ENCODE data around the gene CENPH.
"Not testable (repeated sequence)": the region's sequence is repeated elsewhere in the genome, so short reads cannot be mapped to it uniquely, and the experiment has no call there.

CENPH gene

DNA sequence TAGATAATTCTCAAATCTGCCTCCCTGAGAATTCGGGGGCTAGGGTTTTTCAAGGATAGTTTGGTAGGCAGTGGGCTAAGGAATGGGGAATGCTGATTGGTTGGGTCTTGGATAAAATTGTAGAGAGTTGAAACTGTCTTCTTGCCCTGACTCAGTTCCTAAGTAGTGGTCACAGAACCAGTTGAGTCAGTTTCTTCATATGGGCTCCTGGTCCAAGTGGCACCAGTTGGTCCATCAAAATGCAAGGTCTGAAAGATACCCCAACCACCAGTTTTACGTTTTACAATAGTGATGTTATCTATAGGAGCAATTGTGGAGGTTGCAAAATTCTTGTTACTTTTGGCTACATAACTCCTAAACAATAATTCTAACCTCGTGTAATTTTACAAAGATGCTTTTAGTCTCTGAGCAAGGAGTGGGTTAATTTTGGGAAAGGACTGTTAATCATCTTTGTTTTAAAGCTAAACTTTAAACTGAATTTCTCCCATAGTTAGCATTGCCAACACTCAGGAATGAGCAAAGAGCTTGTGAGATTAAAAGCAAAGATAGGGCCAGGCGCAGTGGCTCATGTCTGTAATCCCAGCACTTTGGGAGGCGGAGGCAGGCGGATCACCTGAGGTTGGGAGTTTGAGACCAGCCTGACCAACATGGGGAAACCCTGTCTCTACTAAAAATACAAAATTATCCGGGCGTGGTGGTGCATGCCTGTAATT is 53.0 kb downstream of the CENPH start:
- H3K27ac ChIP-seq (ENCODE audit: insufficient read depth in 1 of 2, low read depth in 1 of 2, low read length in 2 of 2, poor library complexity in 1 of 2, severe bottlenecking in 2 of 2) = no peak overlapping the region
- no peak overlapping the region for H3K4me3 ChIP-seq (ENCODE audit: control insufficient read depth in 1 of 7, extremely low read depth in 1 of 7, insufficient read depth in 4 of 7, low read depth in 2 of 7, low read length in 6 of 7)
- peaks cover 5 to 29% (median 17%) of the 10 kb centered on the region in 4 experiments for H3K36me3 ChIP-seq (ENCODE audit: control insufficient read depth in 4 of 4, insufficient read depth in 4 of 4, low read length in 3 of 4)
- CTCF ChIA-PET = interaction anchor here (0.7 kb wide), 1 partner anchor 16 kb away, joined by 3 read pairs; no protein-coding TSS in a partner anchor
- DNase-seq = no peak
- peaks cover 0 to 10% (median 1%) of the 10 kb centered on the region in 5 experiments for H3K9me3 ChIP-seq (ENCODE audit: control extremely low read depth in 1 of 5, control insufficient read depth in 4 of 5, insufficient read depth in 2 of 5, low read depth in 1 of 5, low read length in 4 of 5)
- no peaks in the 10 kb centered on the region for H3K27me3 ChIP-seq (replicated peaks in 2 of 5; ENCODE audit: control insufficient read depth in 4 of 5, insufficient read depth in 5 of 5, low read length in 4 of 5)
- 96% methylated on average over 6 of the region's 8 CpGs for WGBS (ENCODE audit: insufficient coverage)
- no peaks in the 10 kb centered on the region for H3K4me1 ChIP-seq (ENCODE audit: control extremely low read depth in 1 of 4, control insufficient read depth in 4 of 4, insufficient read depth in 4 of 4, low read length in 3 of 4)
- POLR2A ChIA-PET = no interaction called here

DNA sequence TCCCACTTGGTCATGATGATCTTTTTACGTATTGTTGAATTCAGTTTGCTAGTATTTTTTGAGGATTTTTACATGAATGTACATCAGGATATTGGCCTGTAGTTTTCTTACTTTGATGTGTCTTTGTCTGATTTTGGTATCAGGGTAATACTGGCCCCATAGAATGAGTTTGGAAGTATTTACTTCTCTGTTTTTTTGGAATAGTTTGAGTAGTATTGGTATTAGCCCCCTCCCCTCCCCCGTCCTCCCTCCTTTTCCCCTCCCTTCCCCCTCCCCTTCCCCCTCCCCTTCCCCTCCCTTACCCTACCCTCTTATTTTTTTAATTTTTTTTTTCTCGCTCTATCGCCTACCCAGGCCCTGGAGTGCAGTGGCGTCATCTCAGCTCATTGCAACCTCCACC is 55.6 kb downstream of the CENPH start:
- CTCF ChIA-PET = no interaction called here
- WGBS (ENCODE audit: insufficient coverage) = 98% methylated on average over 4 of the region's 5 CpGs
- Histone ChIP-seq H3K27ac (ENCODE audit: insufficient read depth in 1 of 2, low read depth in 1 of 2, low read length in 2 of 2, poor library complexity in 1 of 2, severe bottlenecking in 2 of 2) (no peak overlapping the region), H3K36me3 (ENCODE audit: control insufficient read depth in 4 of 4, insufficient read depth in 4 of 4, low read length in 3 of 4) (peaks cover 4 to 19% (median 6%) of the 10 kb centered on the region in 4 experiments), H3K9me3 (ENCODE audit: control extremely low read depth in 1 of 5, control insufficient read depth in 4 of 5, insufficient read depth in 2 of 5, low read depth in 1 of 5, low read length in 4 of 5) (peaks cover 2 to 18% (median 5%) of the 10 kb centered on the region in 5 experiments), H3K27me3 (replicated peaks in 2 of 5; ENCODE audit: control insufficient read depth in 4 of 5, insufficient read depth in 5 of 5, low read length in 4 of 5) (no peaks in the 10 kb centered on the region), H3K4me3 (ENCODE audit: control insufficient read depth in 1 of 7, extremely low read depth in 1 of 7, insufficient read depth in 4 of 7, low read depth in 2 of 7, low read length in 6 of 7) (no peak overlapping the region), H3K4me1 (ENCODE audit: control extremely low read depth in 1 of 4, control insufficient read depth in 4 of 4, insufficient read depth in 4 of 4, low read length in 3 of 4) (no peaks in the 10 kb centered on the region)
- DNase-seq = no peak
- POLR2A ChIA-PET = no interaction called here

DNA sequence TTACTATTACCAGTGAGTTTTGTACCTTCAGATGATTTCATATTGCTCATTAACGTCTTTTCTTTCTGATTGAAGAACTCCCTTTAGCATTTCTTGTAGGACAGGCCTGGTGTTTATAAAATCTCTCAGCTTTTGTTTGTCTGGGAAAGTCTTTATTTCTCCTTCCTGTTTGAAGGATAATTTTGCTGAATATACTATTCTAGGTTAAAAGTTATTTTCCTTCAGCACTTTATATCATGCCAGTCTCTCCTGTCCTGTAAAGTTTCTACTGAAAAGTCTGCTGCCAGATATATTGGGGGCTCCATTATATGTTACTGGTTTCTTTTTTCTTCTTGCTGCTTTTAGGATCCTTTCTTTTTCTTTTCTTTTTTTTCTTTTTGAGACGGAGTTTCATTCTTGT is 58.6 kb downstream of the CENPH start:
- whole genome bisulfite sequencing (ENCODE audit: insufficient coverage) = no CpG with 5 or more reads among the region's 2 CpGs
- ChIA-PET CTCF (no interaction called here), POLR2A (no interaction called here)
- H3K27ac ChIP-seq (ENCODE audit: insufficient read depth in 1 of 2, low read depth in 1 of 2, low read length in 2 of 2, poor library complexity in 1 of 2, severe bottlenecking in 2 of 2) = no peak overlapping the region
- H3K27me3 ChIP-seq (replicated peaks in 2 of 5; ENCODE audit: control insufficient read depth in 4 of 5, insufficient read depth in 5 of 5, low read length in 4 of 5) = no peaks in the 10 kb centered on the region
- H3K36me3 ChIP-seq (ENCODE audit: control insufficient read depth in 4 of 4, insufficient read depth in 4 of 4, low read length in 3 of 4) = peaks cover 2 to 11% (median 7%) of the 10 kb centered on the region in 4 experiments
- H3K4me1 ChIP-seq (ENCODE audit: control extremely low read depth in 1 of 4, control insufficient read depth in 4 of 4, insufficient read depth in 4 of 4, low read length in 3 of 4) = peaks cover 0 to 4% (median 0%) of the 10 kb centered on the region in 4 experiments
- H3K4me3 ChIP-seq (ENCODE audit: control insufficient read depth in 1 of 7, extremely low read depth in 1 of 7, insufficient read depth in 4 of 7, low read depth in 2 of 7, low read length in 6 of 7) = no peak overlapping the region
- DNase-seq = no peak
- peaks cover 2 to 15% (median 5%) of the 10 kb centered on the region in 5 experiments for H3K9me3 ChIP-seq (ENCODE audit: control extremely low read depth in 1 of 5, control insufficient read depth in 4 of 5, insufficient read depth in 2 of 5, low read depth in 1 of 5, low read length in 4 of 5)

DNA sequence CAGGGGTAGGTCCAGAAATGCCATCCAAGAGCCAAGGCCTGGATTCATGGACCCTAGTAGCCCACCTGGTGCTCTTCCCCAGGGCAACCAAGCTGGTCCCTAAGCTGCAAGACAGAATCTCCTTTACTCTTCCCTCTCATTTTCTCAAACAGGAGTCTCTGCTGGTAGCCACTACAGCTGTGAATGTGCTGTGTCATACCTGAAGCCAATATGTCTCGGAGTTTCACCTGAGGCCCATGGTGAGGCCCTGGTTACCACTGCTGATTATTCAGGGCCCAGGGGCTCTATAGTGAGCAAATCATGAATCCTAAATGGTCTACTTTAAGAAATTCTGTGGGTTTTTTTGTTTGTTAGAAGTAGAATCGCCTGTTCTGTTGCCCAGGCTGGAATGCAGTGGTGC is 61.2 kb downstream of the CENPH start:
- ChIA-PET POLR2A (no interaction called here), CTCF (interaction anchor here (1.0 to 1.4 kb wide), 2 partner anchors 15 to 202 kb away, joined by 3 read pairs; no protein-coding TSS in a partner anchor)
- no peak overlapping the region for H3K4me3 ChIP-seq (ENCODE audit: control insufficient read depth in 1 of 7, extremely low read depth in 1 of 7, insufficient read depth in 4 of 7, low read depth in 2 of 7, low read length in 6 of 7)
- H3K27ac ChIP-seq (ENCODE audit: insufficient read depth in 1 of 2, low read depth in 1 of 2, low read length in 2 of 2, poor library complexity in 1 of 2, severe bottlenecking in 2 of 2) = no peak overlapping the region
- 100% methylated on average over 1 of the region's 2 CpGs for whole genome bisulfite sequencing (ENCODE audit: insufficient coverage)
- no peak for DNase-seq
- H3K36me3 ChIP-seq (ENCODE audit: control insufficient read depth in 4 of 4, insufficient read depth in 4 of 4, low read length in 3 of 4) = peaks cover 4 to 15% (median 9%) of the 10 kb centered on the region in 4 experiments
- H3K4me1 ChIP-seq (ENCODE audit: control extremely low read depth in 1 of 4, control insufficient read depth in 4 of 4, insufficient read depth in 4 of 4, low read length in 3 of 4) = peaks cover 0 to 4% (median 0%) of the 10 kb centered on the region in 4 experiments
- no peaks in the 10 kb centered on the region for H3K27me3 ChIP-seq (replicated peaks in 2 of 5; ENCODE audit: control insufficient read depth in 4 of 5, insufficient read depth in 5 of 5, low read length in 4 of 5)
- H3K9me3 ChIP-seq (ENCODE audit: control extremely low read depth in 1 of 5, control insufficient read depth in 4 of 5, insufficient read depth in 2 of 5, low read depth in 1 of 5, low read length in 4 of 5) = peaks cover 2 to 12% (median 5%) of the 10 kb centered on the region in 5 experiments

DNA sequence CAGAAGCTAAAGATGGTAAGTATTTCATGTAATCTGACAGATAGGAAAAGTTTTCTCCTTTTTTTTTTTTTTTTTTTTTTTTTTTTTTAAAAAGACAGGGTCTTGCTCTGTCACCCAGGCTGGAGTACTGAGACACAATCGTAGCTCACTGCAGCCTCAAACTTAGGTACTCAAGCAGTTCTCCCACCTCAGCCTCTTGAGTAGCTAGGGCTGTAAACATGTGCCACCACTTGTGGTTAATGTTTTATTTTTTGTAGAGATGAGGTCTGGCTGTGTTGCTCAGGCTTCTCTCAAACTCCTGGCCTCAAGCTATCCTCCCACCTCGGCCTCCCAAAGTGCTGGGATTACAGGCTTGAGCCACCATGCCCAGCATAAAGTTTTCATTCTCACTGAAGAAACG is 63.1 kb downstream of the CENPH start:
- Histone ChIP-seq H3K9me3 (ENCODE audit: control extremely low read depth in 1 of 5, control insufficient read depth in 4 of 5, insufficient read depth in 2 of 5, low read depth in 1 of 5, low read length in 4 of 5) (peaks cover under 1 to 7% (median 5%) of the 10 kb centered on the region in 5 experiments), H3K4me1 (ENCODE audit: control extremely low read depth in 1 of 4, control insufficient read depth in 4 of 4, insufficient read depth in 4 of 4, low read length in 3 of 4) (peaks cover 0 to 4% (median 0%) of the 10 kb centered on the region in 4 experiments), H3K4me3 (ENCODE audit: control insufficient read depth in 1 of 7, extremely low read depth in 1 of 7, insufficient read depth in 4 of 7, low read depth in 2 of 7, low read length in 6 of 7) (no peak overlapping the region), H3K27ac (ENCODE audit: insufficient read depth in 1 of 2, low read depth in 1 of 2, low read length in 2 of 2, poor library complexity in 1 of 2, severe bottlenecking in 2 of 2) (no peak overlapping the region), H3K36me3 (ENCODE audit: control insufficient read depth in 4 of 4, insufficient read depth in 4 of 4, low read length in 3 of 4) (peaks cover 5 to 27% (median 11%) of the 10 kb centered on the region in 4 experiments), H3K27me3 (replicated peaks in 2 of 5; ENCODE audit: control insufficient read depth in 4 of 5, insufficient read depth in 5 of 5, low read length in 4 of 5) (no peaks in the 10 kb centered on the region)
- 100% methylated on average over 1 of the region's 3 CpGs for WGBS (ENCODE audit: insufficient coverage)
- POLR2A ChIA-PET = no interaction called here
- DNase-seq = no peak
- CTCF ChIA-PET = interaction anchor here (0.8 to 1.0 kb wide), 2 partner anchors 18 to 23 kb away, joined by 3 read pairs; no protein-coding TSS in a partner anchor

DNA sequence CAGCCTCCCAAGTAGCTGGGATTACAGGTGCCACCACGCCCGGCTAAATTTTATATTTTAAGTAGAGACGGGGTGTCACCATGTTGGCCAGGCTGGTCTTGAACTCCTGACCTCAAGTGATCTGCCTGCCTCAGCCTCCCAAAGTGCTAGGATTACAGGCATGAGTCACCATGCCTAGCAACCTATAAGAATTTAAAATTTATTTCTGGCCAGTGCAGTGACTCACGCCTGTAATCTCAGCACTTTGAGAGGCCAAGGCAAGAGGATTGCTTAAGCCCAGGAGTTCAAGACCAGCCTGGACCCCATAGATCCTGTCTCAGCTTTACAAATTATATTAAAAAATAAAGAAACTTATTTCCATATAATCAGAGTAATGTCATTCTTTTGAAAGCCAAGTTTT is 66.6 kb downstream of the CENPH start:
- DNase-seq; H3K27ac ChIP-seq (ENCODE audit: insufficient read depth in 1 of 2, low read depth in 1 of 2, low read length in 2 of 2, poor library complexity in 1 of 2, severe bottlenecking in 2 of 2); H3K9me3 ChIP-seq (ENCODE audit: control extremely low read depth in 1 of 5, control insufficient read depth in 4 of 5, insufficient read depth in 2 of 5, low read depth in 1 of 5, low read length in 4 of 5); CTCF ChIA-PET; H3K4me3 ChIP-seq (ENCODE audit: control insufficient read depth in 1 of 7, extremely low read depth in 1 of 7, insufficient read depth in 4 of 7, low read depth in 2 of 7, low read length in 6 of 7); POLR2A ChIA-PET; H3K27me3 ChIP-seq (replicated peaks in 2 of 5; ENCODE audit: control insufficient read depth in 4 of 5, insufficient read depth in 5 of 5, low read length in 4 of 5); H3K4me1 ChIP-seq (ENCODE audit: control extremely low read depth in 1 of 4, control insufficient read depth in 4 of 4, insufficient read depth in 4 of 4, low read length in 3 of 4): not testable (repeated sequence)
- H3K36me3 ChIP-seq (ENCODE audit: control insufficient read depth in 4 of 4, insufficient read depth in 4 of 4, low read length in 3 of 4) = peaks cover 7 to 37% (median 21%) of the 10 kb centered on the region in 4 experiments
- 96% methylated on average over 4 of the region's 4 CpGs for WGBS (ENCODE audit: insufficient coverage)

DNA sequence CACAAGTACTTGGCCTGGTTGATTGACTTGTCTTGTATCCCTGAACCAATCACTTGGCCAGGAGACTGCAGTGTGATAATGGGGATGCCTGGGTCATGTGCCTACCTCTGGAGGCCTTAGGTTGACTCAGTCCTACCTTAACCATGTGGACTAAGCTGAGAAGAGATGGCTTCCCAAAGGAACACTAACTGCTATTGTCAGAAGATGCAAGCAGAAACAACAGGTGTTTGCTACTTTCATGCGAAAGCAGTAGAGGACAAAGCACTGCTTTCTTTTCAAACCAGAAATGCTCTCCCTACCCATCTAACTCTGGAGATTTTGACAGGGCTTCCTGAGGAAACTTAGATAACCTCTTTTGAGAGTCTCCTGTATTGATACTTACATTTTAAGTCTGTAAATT is 68.2 kb downstream of the CENPH start:
- no peak for DNase-seq
- Histone ChIP-seq H3K27ac (ENCODE audit: insufficient read depth in 1 of 2, low read depth in 1 of 2, low read length in 2 of 2, poor library complexity in 1 of 2, severe bottlenecking in 2 of 2) (no peak overlapping the region), H3K36me3 (ENCODE audit: control insufficient read depth in 4 of 4, insufficient read depth in 4 of 4, low read length in 3 of 4) (peaks cover 7 to 46% (median 21%) of the 10 kb centered on the region in 4 experiments), H3K9me3 (ENCODE audit: control extremely low read depth in 1 of 5, control insufficient read depth in 4 of 5, insufficient read depth in 2 of 5, low read depth in 1 of 5, low read length in 4 of 5) (no peaks in the 10 kb centered on the region), H3K27me3 (replicated peaks in 2 of 5; ENCODE audit: control insufficient read depth in 4 of 5, insufficient read depth in 5 of 5, low read length in 4 of 5) (no peaks in the 10 kb centered on the region), H3K4me3 (ENCODE audit: control insufficient read depth in 1 of 7, extremely low read depth in 1 of 7, insufficient read depth in 4 of 7, low read depth in 2 of 7, low read length in 6 of 7) (no peak overlapping the region), H3K4me1 (ENCODE audit: control extremely low read depth in 1 of 4, control insufficient read depth in 4 of 4, insufficient read depth in 4 of 4, low read length in 3 of 4) (no peaks in the 10 kb centered on the region)
- WGBS (ENCODE audit: insufficient coverage) = 100% methylated on average over 1 of the region's 1 CpG
- POLR2A ChIA-PET = no interaction called here
- CTCF ChIA-PET = interaction anchor here (0.5 to 1.2 kb wide), 3 partner anchors 15 to 297 kb away, joined by 3 read pairs; partner anchors contain the start of gene SLC30A5

Measured in common myeloid progenitor, CD34-positive (primary cell).